OCI-LY3 (cell line): ENCODE data around the gene SLC17A2.

ENCODE experiments used
- EZH2phosphoT487 ChIP-seq: fragments of 200-600 bp; shearing (Covaris generic); IDR thresholded peaks from 2 replicates; pipeline ENCODE4 v1.6.1; 2018; ENCODE audit warnings: antibody characterized with exemption, mixed run types, low read depth
- TF ChIP-seq, protein P1 (sequence below): fragments of 200-600, 300-600 bp; sonication (generic); IDR thresholded peaks from 2 replicates; pipeline ENCODE4 v1.5.1; 2014; ENCODE audit warnings: antibody characterized with exemption, low read length, low read depth

DNA sequence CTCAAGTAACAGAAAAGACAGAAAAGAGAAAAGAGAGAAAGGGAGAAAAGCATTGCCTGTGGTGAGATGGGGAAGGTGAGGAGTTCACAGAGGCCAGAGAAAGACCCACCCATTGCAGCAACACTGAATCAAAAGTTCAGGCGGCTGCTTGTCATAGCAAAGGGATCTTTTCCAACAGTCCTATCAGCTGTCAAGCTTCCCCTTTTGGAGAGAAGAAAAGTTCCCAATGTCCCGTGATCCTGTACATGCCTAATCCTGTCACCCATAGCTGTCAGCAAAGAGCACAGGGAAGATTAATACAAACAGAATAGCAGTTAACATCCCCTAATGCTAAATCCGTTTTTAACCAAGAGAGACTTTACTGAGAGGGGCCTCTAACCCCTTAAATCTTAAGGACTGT is 23.2 kb upstream of the SLC17A2 start:
- TF ChIP-seq, protein P1, sequence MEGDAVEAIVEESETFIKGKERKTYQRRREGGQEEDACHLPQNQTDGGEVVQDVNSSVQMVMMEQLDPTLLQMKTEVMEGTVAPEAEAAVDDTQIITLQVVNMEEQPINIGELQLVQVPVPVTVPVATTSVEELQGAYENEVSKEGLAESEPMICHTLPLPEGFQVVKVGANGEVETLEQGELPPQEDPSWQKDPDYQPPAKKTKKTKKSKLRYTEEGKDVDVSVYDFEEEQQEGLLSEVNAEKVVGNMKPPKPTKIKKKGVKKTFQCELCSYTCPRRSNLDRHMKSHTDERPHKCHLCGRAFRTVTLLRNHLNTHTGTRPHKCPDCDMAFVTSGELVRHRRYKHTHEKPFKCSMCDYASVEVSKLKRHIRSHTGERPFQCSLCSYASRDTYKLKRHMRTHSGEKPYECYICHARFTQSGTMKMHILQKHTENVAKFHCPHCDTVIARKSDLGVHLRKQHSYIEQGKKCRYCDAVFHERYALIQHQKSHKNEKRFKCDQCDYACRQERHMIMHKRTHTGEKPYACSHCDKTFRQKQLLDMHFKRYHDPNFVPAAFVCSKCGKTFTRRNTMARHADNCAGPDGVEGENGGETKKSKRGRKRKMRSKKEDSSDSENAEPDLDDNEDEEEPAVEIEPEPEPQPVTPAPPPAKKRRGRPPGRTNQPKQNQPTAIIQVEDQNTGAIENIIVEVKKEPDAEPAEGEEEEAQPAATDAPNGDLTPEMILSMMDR = no peak
- TF ChIP-seq EZH2phosphoT487 = no peak
